ENCODE measurements around the gene SPATA21. TPM values are rescaled to one million over a fixed set of nuclear protein-coding genes. Genes with fewer than 3 reads are reported as not detected.
"Not testable (repeated sequence)": the region's sequence is repeated elsewhere in the genome, so short reads cannot be mapped to it uniquely, and the experiment has no call there.

Gene SPATA21, protein sequence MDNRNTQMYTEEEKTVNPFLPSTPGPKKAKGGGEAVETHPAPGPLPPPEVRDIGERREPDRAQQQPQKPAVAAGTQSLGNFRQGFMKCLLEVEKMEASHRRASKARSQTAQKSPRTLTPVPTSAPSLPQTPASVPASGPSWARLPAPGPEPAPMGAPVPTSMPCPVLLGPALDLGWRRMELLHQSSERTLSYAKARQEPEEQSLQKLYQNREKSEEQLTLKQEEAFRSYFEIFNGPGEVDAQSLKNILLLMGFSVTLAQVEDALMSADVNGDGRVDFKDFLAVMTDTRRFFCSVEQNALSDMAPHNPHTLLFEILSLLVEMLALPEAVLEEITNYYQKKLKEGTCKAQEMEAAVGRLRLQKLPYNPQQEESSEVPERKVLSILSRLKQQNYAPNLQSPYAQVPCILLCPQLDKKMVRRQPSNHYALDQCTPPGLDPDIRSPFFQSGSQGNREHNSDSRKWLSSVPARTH
- total RNA-seq, result not detected

DNA sequence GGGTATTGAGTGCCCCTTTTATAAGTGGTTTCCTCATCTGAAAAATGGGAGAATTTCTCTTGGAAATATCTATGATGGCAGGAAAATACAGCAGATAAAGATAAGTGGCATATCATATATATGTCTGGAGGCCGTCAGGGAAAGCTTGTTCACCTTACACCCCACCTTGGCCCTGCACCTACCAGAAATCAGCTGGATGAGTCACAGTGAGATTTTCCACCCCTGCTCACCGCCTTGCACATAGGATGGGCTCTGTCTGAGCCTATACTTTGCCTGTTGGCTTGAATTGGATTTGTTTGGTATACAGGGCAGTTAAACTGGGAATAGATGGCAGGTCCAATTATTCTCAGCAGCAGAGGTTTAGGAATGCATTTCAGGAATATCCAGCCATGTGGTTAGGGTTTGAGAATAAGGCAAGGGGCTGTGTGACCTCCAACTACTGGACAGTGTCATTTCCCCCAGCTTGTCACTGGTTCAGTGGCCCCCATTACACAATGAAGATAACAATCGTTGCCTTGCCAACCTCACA lies at the start of gene SPATA21:
SPATA21 (minus strand) TSS at position 479 of the 529 bp plus-strand sequence. CDS start 6,053 bp downstream, outside the sequence.
- Histone ChIP-seq H3K27ac (no peak within 1 kb of the TSS), H3K36me3 (no peaks in the 10 kb centered on the region), H3K9me3 (no peaks in the 10 kb centered on the region), H3K4me3 (no peak within 1 kb of the TSS), H3K27me3 (no peaks in the 10 kb centered on the region), H3K4me1 (peaks cover 4 to 8% of the 10 kb centered on the region in 2 donors)
- intact Hi-C loops (cut with DNase I), result no loop called here
- DNase-seq (ENCODE audit: low spot score in 2 of 2), result no peak
- TF ChIP-seq, protein P1, sequence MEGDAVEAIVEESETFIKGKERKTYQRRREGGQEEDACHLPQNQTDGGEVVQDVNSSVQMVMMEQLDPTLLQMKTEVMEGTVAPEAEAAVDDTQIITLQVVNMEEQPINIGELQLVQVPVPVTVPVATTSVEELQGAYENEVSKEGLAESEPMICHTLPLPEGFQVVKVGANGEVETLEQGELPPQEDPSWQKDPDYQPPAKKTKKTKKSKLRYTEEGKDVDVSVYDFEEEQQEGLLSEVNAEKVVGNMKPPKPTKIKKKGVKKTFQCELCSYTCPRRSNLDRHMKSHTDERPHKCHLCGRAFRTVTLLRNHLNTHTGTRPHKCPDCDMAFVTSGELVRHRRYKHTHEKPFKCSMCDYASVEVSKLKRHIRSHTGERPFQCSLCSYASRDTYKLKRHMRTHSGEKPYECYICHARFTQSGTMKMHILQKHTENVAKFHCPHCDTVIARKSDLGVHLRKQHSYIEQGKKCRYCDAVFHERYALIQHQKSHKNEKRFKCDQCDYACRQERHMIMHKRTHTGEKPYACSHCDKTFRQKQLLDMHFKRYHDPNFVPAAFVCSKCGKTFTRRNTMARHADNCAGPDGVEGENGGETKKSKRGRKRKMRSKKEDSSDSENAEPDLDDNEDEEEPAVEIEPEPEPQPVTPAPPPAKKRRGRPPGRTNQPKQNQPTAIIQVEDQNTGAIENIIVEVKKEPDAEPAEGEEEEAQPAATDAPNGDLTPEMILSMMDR (IDR thresholded peaks at IDR 0.05), result no peak

DNA sequence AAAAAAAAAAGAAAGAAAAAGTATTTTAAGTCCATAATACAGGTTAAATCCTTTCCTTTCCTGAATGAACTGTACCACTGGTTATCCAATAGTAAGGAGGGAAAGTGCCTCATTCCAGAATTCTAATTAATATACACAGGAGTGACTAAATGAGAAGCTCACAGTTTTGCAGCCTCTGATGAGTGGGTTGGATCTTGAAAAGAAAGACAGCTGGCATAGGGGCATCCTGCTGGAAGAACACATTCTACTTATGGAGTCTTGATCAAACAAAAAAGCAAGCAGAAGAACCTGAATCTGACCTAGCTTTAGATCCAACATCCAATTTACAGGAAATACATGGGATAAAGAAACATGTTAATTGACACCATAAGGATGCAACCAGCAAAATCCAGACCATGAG lies 49.8 kb upstream of the SPATA21 start:
- H3K4me3 ChIP-seq; H3K4me1 ChIP-seq; H3K27me3 ChIP-seq; H3K27ac ChIP-seq; DNase-seq (ENCODE audit: low spot score in 2 of 2); H3K9me3 ChIP-seq; intact Hi-C loops (cut with DNase I): not testable (repeated sequence)
- peaks cover 52 to 69% of the 10 kb centered on the region in 2 donors for H3K36me3 ChIP-seq

DNA sequence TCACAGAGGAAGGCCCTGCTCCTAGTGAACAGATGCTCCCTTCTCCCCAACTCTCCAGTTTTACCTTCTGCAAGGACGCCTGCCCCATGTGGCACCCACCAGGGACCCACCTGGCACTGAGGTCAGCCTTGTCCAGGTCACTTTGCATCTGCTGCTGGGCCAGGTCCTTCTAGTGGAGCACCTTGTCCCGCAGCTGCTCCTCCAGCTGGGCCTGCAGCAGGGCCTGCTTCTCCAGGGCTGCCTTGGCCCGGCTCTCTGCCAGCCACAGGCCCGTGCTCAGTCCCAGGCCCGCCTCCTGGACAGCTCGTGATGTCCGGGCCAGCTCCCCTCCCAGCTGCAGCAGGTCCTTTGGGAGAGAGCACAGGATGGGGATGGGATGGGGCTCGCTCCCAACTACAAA lies 49.1 kb upstream of the SPATA21 start:
- H3K27me3 ChIP-seq; DNase-seq (ENCODE audit: low spot score in 2 of 2); H3K4me3 ChIP-seq; intact Hi-C loops (cut with DNase I); H3K4me1 ChIP-seq; H3K27ac ChIP-seq; H3K9me3 ChIP-seq: not testable (repeated sequence)
- H3K36me3 ChIP-seq, result peaks cover 53 to 73% of the 10 kb centered on the region in 2 donors

DNA sequence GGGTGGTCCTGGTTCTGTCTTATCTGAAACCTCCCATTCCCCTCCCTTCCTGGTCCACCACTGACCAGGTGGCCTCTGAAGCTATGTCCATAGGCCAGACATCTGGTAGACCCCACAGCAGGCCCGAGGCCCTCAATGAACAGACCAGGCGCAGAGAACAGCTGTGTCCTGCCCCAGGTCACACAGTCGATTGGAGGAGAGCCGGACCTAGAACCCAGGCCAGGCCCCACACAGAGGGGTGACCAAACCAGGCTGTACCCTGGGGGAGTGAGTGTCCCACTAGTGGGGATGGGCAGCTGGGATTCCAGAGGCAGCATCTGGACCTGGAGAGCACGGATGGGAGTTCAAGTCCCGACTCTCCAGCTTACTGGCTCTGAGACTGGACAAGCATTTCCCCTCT lies 47.7 kb upstream of the SPATA21 start:
- H3K36me3 ChIP-seq, result peaks cover 61 to 77% of the 10 kb centered on the region in 2 donors
- TF ChIP-seq, protein P1 (IDR thresholded peaks at IDR 0.05), result no peak
- H3K4me3 ChIP-seq, result no peak overlapping the region
- no peaks in the 10 kb centered on the region for H3K9me3 ChIP-seq
- no peak overlapping the region for H3K27ac ChIP-seq
- no peaks in the 10 kb centered on the region for H3K4me1 ChIP-seq
- intact Hi-C loops (cut with DNase I), result no loop called here
- no peak for DNase-seq (ENCODE audit: low spot score in 2 of 2)
- no peaks in the 10 kb centered on the region for H3K27me3 ChIP-seq

DNA sequence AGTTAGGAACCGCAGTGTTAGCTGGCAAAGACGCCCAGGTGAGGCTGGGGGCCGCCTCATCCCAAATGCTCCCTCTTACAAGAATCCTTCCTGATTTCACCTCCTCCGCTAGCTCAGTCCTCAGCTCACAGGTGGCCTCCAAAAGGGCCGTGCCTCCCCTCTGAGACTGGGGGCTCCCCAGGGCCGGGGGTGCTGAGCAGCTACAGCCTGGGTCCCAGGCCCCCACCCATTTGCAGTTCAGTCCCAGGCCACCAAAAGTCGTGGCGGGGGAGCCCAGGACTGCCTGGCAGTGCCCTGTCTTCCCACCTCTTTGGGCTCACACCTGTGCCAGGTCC lies 47.2 kb upstream of the SPATA21 start:
- Histone ChIP-seq H3K4me1 (no peaks in the 10 kb centered on the region), H3K27me3 (no peaks in the 10 kb centered on the region), H3K27ac (no peak overlapping the region), H3K4me3 (no peak overlapping the region), H3K36me3 (peaks cover 56 to 75% of the 10 kb centered on the region in 2 donors), H3K9me3 (no peaks in the 10 kb centered on the region)
- DNase-seq (ENCODE audit: low spot score in 2 of 2), result no peak
- intact Hi-C loops (cut with DNase I), result no loop called here
- TF ChIP-seq, protein P1 (IDR thresholded peaks at IDR 0.05), result no peak

DNA sequence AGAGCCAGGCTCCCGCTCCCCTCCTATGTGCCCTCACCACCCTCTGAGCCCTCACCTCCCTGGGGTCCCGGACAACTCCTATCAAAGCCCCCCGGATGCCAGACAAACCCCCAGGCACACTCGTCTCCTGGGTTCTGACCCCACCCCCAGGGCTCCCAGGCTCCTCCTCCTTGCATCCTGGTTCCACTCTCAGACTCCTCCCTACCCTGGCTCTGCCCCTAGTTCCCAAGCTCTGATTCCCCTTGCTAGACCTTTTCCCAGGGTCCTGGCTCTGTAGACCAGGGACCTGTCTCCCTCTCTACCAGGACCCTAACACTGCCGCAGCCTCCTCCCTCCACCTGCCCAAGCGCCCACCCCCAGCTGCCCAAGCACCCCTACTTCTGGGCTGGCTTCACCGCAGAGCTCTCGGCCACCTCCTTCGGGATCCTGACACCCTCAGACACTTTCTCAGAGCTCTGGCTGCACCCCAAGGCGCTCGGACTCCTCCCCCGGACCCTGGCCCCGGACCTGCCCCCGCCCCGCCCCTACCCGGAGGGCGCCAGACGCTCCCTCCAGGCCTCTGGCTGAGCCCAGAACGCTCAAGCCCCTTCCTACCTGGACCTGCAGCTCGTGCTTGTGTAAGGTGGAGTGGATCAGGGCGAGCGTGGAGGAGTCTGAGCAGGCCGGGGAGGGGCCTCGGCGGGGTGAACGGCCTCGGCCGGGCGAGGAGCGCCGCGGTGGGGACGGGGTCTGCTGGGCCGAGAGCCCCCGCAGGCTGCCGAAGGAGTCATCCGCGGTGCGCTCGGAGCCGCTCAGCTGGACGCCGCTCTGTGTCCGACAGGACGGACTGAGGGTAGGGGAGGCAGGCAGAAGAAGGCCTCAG lies 46.6 kb upstream of the SPATA21 start:
- intact Hi-C loops (cut with DNase I); H3K4me1 ChIP-seq; H3K4me3 ChIP-seq; H3K9me3 ChIP-seq; H3K27ac ChIP-seq; H3K27me3 ChIP-seq; DNase-seq (ENCODE audit: low spot score in 2 of 2): not testable (repeated sequence)
- H3K36me3 ChIP-seq, result peaks cover 53 to 73% of the 10 kb centered on the region in 2 donors

DNA sequence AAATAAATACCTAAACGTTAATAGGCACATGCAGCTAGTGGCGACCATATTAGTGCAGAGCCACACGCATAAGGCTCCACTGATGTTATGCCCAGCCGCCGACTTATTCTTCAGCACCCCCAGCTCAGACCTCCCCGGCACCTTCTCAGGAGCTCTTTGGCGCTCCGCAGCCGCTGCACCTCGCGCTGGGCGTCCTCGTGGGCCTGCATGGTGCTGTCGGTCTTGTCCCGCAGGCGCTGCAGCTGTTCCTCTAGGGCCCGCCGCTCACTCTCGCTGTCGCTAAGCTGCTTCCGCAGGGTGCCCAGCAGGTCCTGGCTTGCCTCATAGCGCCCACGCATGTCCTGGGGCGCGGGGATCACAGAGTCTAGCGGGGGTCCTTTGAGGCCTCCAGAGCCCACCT lies 45.9 kb upstream of the SPATA21 start:
- H3K4me1 ChIP-seq; intact Hi-C loops (cut with DNase I); H3K27ac ChIP-seq; H3K4me3 ChIP-seq; H3K27me3 ChIP-seq; H3K9me3 ChIP-seq; DNase-seq (ENCODE audit: low spot score in 2 of 2): not testable (repeated sequence)
- H3K36me3 ChIP-seq, result peaks cover 56 to 74% of the 10 kb centered on the region in 2 donors
